Omental fat pad (tissue), 4 donors: Measurements from ENCODE around the gene RPL18. TPM values are rescaled to one million over a fixed set of nuclear protein-coding genes. Genes with fewer than 3 reads are reported as not detected.

Source experiments
- ATAC-seq: fragments of 150-250 bp; one replicate; pipeline ENCODE4 v1.9.1; 2016; ENCODE audit warnings: mild to moderate bottlenecking, moderate library complexity; ENCODE audit not compliant: low FRiP score
- DNase-seq: peaks from one replicate; pipeline ENCODE4 v3.0.0-alpha.2; 2019; ENCODE audit warnings: low spot score
- CTCF ChIP-seq, 3 donors: fragments of 450-650 bp; IDR thresholded peaks; one replicate each; pipeline ENCODE4 v1.5.1; 2016 to 2017; ENCODE audit warnings: antibody characterized with exemption in 3 of 3, mild to moderate bottlenecking in 3 of 3, moderate library complexity in 2 of 3
- total RNA-seq, 4 donors: library from RNA; depleted of rRNA; stranded (reverse); fragments of >200 nt; gene quantifications; one replicate each; pipeline ENCODE4 v1.1.0, GENCODE V29; 2016

Gene RPL18
- total RNA-seq, 4 donors from 2014 or later: 1,539 to 2,303 (median 1,904) TPM

DNA sequence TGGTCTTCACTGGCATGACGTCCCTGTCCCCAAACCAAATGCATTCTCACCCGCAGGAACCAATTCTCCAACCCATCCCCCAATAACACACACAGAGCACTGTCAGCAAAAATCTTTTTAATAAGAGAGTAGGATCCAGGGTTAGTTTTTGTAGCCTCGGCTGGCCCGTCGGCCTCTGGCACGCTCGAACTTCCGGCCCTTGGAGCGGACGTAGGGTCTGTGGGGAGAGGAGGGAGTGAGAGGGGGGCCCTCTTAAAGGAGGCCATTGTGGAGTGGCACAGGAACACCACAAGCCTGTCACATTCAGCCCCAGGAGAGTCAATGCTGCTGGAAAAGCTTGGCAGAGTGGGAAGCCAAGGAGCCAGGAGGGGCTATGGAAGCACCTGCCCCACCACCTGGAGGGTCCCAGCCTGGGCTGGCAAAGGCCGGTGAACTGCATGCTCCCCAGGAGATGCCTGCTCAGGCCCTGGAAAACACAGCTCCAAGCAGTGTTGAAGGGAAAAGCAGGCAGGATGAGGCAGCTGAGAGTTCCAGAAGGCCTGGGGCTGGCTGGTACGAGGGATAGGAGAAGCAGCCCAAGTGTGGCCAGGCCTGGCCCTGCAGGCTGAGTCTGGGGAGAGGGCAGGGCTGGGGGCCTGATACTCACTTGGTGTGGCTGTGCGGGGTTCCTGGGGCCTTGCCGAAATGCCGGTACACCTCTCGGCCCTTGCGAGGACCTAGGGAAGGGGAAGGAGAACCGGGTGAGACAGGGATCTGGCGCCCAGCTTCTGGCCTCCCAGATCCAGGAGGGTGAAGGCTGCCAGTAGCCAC is 3.5 kb downstream of the RPL18 start:
- no peak for DNase-seq
- no peak for TF ChIP-seq CTCF (IDR thresholded peaks at IDR 0.05)
- ATAC-seq: no peak

- DNase-seq: no peak
- TF ChIP-seq CTCF (IDR thresholded peaks at IDR 0.05): no peak
- ATAC-seq: no peak
Measured at GRCh38 chr19:48614436-48615230, 4.3 kb downstream of the RPL18 start, which contains the start of gene FAM83E. TSS of gene FAM83E (minus strand) at chr19:48615076. CDS start at chr19:48613372, 1,704 bp downstream.

GRCh38 chr19:48613852-48614435 is 5.0 kb downstream of the RPL18 start:
- ATAC-seq: no peak
- DNase-seq: no peak
- TF ChIP-seq CTCF (IDR thresholded peaks at IDR 0.05): no peak

DNA sequence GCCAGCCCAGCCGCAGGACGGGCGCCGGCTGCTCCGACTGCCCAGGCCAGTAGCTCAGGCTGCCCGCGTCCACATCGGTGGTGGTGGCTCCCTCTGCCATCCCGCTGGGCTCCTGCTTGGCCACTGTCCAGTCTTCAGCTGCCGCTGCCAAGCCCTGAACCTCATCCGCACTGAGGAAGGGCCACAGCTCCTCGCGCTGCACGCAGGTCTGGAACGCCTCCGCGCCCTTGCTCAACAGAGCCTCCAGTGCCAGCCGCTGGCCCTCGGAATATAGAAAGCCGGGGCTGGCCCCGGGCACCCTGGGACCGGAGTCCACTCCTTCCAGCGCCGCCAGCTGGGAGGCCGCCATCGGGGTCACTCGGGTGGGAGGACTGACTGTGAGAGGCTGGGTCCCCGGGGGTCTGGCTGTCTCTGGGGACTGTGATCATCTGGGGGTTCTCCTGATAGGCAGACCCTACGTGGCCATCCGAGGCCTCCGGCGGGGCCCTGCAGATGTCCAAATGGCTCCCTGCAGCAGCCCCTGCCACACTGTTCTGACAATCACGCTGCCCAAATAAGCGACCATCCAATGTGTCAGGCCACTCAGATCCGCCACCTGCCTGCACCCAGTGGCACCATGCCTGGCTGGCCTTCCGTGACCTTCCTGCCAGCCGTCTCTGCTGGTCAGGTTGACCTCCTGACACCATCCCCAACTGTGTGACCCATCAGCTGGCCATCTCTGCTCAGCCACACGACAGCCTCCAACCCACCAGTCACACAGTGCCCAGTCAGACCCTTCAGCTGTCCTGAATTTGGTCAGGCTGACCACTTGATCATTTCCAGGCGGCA is 5.7 kb downstream of the RPL18 start:
- no peak for TF ChIP-seq CTCF (IDR thresholded peaks at IDR 0.05)
- ATAC-seq: no peak
- DNase-seq: no peak

DNA sequence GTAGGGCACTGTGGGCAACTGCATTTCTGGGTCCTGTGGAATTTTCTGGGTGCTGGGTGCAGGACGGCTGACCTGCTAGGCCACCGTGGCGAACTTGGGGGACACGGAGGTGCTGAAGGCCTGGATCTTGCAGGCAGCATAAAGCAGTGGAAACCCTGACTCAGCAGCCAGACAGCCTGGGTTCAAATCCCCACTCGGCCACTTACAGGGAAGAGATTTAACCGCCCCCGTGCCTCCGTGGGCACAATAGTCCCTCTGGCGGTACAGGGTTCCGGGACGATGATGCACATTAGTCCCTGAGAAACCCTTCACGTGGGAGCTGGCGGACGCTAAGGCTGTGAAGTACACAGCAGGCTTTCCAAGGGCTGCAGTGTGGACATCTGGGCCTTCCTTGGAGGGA is 7.1 kb downstream of the RPL18 start:
- no peak for TF ChIP-seq CTCF (IDR thresholded peaks at IDR 0.05)
- DNase-seq (no peak), ATAC-seq (no peak)

DNA sequence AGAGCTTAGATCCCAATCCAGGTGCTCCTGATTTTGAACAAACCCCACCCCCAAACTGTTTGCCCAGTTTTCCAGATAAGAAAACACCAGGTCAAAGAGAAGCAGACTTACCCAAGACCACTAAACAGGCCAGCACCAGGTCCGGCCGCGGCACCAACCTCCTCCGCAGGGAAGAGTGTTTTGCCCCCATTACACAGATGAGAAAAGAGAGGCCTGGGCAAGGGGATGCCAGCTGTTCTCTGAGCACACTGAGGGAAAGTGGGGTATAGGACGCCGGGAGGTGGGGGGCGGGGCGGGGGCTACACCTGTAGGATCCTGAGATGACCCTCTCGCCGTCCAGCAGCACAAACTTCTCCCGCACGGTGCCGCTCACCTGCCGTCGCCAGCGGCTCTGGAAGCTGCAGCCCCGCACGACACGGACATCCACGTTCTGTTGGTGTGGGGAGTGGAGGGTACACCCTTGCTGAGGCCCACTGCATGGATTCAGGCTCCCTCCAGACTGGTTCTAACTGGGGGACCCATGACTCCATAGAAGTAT is 9.3 kb downstream of the RPL18 start:
- no peak for DNase-seq
- no peak for TF ChIP-seq CTCF (IDR thresholded peaks at IDR 0.05)
- ATAC-seq: no peak
